Thyroid gland (tissue), 4 donors: ENCODE measurements around the gene FLT3. TPM values are rescaled to one million over a fixed set of nuclear protein-coding genes. Genes with fewer than 3 reads are reported as not detected.

Experiments used
- DNase-seq, 2 donors: peaks; one replicate each; pipeline ENCODE4 v3.0.0-alpha.2; 2019
- H3K27ac ChIP-seq, 3 donors: fragments of 200-600 bp; sonication (generic); 1 replicate in 2 of 3; 2 replicates in 1 of 3; pipeline ENCODE4 v1.5.1; 2016 to 2019; ENCODE audit warnings: mild to moderate bottlenecking in 1 of 3, moderate library complexity in 1 of 3
- H3K27me3 ChIP-seq: fragments of 200-600 bp; sonication (generic); one replicate; pipeline ENCODE4 v1.5.1; 2019
- H3K36me3 ChIP-seq, 2 donors: fragments of 200-600 bp; sonication (generic); one replicate each; pipeline ENCODE4 v1.5.1; 2016 to 2019
- H3K4me1 ChIP-seq, 2 donors: fragments of 200-600 bp; sonication (generic); one replicate each; pipeline ENCODE4 v1.5.1; 2017 to 2019
- H3K4me3 ChIP-seq, 3 donors: fragments of 200-600 bp; sonication (generic); replicated peaks in 1 of 3; 1 replicate in 2 of 3; 2 replicates in 1 of 3; pipeline ENCODE4 v1.5.1; 2016; ENCODE audit warnings: mild to moderate bottlenecking in 1 of 3
- H3K9me3 ChIP-seq: fragments of 200-600 bp; sonication (generic); one replicate; pipeline ENCODE4 v1.5.1; 2017
- POLR2A ChIP-seq, 2 donors: fragments of 450-650 bp; IDR thresholded peaks; one replicate each; pipeline ENCODE4 v1.6.1; 2017; ENCODE audit warnings: antibody characterized with exemption in 2 of 2, mild to moderate bottlenecking in 2 of 2, moderate library complexity in 1 of 2
- WGBS, 2 donors: methylation state at CpG; one replicate each; pipeline ENCODE4 v1.1.5; 2017; 5-methylcytosine and 5-hydroxymethylcytosine counted together
- intact Hi-C: fragments of 100-400 bp; cut with DNase I; formaldehyde crosslinking; loops from one replicate; pipeline ENCODE4 v1.15.1; 2023
- total RNA-seq, 4 donors: library from RNA; depleted of rRNA; stranded (reverse); fragments of >200 nt; gene quantifications; one replicate each; pipeline ENCODE4 v1.2.3, GENCODE V29; 2016
- TF ChIP-seq, protein P1 (sequence below), 6 experiments: fragments of 200-600 bp in 3 of 6; fragments of 450-650 bp in 3 of 6; sonication (generic) in 3 of 6; IDR thresholded peaks; one replicate each; pipeline ENCODE4 v1.5.1; 2016 to 2019; ENCODE audit warnings: antibody characterized with exemption in 6 of 6, mild to moderate bottlenecking in 2 of 6, inconsistent platforms in 1 of 6, moderate library complexity in 1 of 6

Gene FLT3
- total RNA-seq, 4 donors from 2014 or later, result 0.11 to 1.2 (median 0.68) TPM

DNA sequence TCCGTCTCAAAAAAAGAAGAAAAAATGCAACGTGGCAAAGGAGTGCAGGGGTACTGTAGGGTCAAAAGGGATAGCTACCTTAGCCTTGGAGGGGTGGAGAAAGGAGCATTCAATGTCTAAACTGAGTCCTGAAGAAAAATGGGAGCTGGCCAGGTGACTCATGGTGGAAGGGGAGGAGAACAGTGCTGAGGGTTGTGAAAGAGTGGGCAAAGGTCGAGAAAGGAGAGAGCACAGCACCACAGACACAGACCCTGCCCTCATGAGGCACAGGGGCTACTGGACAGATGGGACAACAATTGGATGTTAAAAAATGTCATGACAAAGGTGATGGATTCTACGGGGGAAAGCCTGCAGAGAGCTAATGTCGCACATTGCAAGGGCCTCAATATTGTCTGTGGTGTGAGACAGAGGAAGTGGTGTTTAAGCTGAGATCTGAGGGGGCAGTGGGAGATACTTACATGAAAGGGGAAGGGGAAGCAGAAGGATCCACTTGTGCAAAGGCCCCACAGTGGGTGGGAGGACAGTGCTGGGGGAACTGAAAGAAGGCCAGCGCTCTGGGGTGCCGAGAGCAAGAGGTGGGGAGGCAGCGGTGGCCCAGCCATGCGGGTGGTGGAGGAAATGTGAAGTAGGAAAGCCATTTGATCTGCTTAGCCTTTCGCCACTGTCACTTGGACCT lies 69.0 kb downstream of the FLT3 start:
- Histone ChIP-seq H3K27ac (no peak overlapping the region), H3K27me3 (no peaks in the 10 kb centered on the region), H3K4me1 (no peaks in the 10 kb centered on the region), H3K9me3 (no peaks in the 10 kb centered on the region), H3K36me3 (no peaks in the 10 kb centered on the region), H3K4me3 (no peak overlapping the region)
- DNase-seq, result no peak
- 83 to 86% methylated on average over 10 of the region's 10 CpGs for whole genome bisulfite sequencing, 2 donors
- intact Hi-C loops, result no loop called here
- TF ChIP-seq, protein P1, sequence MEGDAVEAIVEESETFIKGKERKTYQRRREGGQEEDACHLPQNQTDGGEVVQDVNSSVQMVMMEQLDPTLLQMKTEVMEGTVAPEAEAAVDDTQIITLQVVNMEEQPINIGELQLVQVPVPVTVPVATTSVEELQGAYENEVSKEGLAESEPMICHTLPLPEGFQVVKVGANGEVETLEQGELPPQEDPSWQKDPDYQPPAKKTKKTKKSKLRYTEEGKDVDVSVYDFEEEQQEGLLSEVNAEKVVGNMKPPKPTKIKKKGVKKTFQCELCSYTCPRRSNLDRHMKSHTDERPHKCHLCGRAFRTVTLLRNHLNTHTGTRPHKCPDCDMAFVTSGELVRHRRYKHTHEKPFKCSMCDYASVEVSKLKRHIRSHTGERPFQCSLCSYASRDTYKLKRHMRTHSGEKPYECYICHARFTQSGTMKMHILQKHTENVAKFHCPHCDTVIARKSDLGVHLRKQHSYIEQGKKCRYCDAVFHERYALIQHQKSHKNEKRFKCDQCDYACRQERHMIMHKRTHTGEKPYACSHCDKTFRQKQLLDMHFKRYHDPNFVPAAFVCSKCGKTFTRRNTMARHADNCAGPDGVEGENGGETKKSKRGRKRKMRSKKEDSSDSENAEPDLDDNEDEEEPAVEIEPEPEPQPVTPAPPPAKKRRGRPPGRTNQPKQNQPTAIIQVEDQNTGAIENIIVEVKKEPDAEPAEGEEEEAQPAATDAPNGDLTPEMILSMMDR (IDR thresholded peaks at IDR 0.05), result no peak
- no peak for TF ChIP-seq POLR2A (IDR thresholded peaks at IDR 0.05)

DNA sequence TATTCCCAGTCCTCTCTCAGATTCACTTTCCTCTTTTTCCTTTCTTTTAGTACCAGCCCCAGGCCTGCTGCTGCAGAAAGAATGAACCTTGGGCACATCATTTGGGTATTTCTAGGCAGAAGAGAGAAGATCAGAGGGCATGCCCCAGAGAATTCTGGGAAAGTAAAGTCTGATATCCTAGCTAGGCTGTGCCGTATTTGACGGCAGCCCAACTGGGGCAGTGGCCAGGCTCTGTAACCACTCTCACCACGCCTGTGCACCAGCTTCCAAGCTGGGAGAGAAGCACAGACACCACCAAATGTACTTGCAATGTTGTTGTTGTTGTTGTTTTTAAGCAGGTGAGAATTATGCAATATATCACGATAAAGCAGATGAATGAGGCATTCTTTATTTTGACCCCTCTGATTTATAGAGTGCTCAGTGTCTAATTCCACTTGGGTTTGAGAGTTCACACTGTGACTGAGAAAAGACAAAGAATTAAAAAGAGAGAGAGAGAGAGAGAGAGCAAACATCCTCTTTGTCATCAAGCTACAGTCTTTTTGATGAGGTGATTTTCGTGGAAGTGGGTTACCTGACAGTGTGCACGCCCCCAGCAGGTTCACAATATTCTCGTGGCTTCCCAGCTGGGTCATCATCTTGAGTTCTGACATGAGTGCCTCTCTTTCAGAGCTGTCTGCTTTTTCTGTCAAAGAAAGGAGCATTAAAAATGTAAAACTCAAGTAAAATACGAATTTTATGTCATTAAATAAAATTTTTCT lies 72.6 kb downstream of the FLT3 start:
- intact Hi-C loops, result no loop called here
- Histone ChIP-seq H3K27me3 (no peaks in the 10 kb centered on the region), H3K27ac (no peak overlapping the region), H3K4me3 (no peak overlapping the region), H3K9me3 (no peaks in the 10 kb centered on the region), H3K4me1 (peaks cover 8 to 11% of the 10 kb centered on the region in 2 donors), H3K36me3 (no peaks in the 10 kb centered on the region)
- 80 to 88% methylated on average over 8 of the region's 8 CpGs for WGBS, 2 donors
- no peak for DNase-seq
- no peak for TF ChIP-seq POLR2A (IDR thresholded peaks at IDR 0.05)
- TF ChIP-seq, protein P1 (IDR thresholded peaks at IDR 0.05), result no peak

DNA sequence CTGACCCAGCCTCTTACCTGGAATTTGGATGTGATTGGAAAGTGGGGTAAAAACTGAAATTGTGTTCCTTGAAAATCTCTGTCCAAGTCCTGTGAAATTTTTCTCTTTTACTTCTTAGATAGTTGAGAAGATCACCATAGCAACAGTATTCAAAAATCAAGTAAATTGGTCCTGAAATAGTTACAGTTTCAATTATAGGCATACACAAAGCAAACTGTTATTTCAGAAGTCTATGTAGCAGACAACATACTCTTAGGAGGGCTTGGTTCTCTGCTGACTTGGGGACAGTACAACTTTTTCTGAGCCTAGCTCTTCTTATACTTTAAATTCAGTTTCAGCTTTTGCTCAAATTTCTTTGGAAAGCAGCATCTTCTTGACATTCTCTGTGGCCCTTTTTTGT lies 73.3 kb downstream of the FLT3 start:
- Histone ChIP-seq H3K36me3 (no peaks in the 10 kb centered on the region), H3K27ac (no peak overlapping the region), H3K4me3 (no peak overlapping the region), H3K9me3 (no peaks in the 10 kb centered on the region), H3K27me3 (no peaks in the 10 kb centered on the region), H3K4me1 (peaks cover 11 to 18% of the 10 kb centered on the region in 2 donors)
- DNase-seq, result no peak
- intact Hi-C loops, result no loop called here
- no peak for TF ChIP-seq POLR2A (IDR thresholded peaks at IDR 0.05)
- TF ChIP-seq, protein P1 (IDR thresholded peaks at IDR 0.05), result no peak

DNA sequence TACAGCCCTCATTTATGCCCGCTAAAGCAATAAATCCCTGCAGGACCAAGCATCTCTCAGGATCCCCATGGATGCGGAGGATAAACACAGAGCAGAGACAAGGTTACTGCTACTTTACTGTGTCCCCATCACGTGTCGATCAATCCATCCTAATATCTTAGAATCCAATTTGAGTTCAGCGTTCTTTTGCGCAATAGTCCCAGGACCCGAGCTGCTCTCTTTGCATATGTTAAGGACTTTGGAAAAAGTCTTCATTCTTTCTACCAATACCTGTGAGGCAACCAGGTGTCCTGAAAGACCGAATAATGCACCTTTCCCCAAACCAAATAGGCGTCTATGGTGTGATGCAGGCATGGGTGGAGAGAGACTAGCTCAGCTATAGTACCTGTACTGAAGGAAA lies 73.9 kb downstream of the FLT3 start:
- peaks cover 11 to 18% of the 10 kb centered on the region in 2 donors for H3K4me1 ChIP-seq
- H3K36me3 ChIP-seq, result no peaks in the 10 kb centered on the region
- intact Hi-C loops, result no loop called here
- H3K27ac ChIP-seq, result no peak overlapping the region
- H3K4me3 ChIP-seq, result no peak overlapping the region
- no peak for TF ChIP-seq POLR2A (IDR thresholded peaks at IDR 0.05)
- TF ChIP-seq, protein P1 (IDR thresholded peaks at IDR 0.05), result no peak
- no peaks in the 10 kb centered on the region for H3K27me3 ChIP-seq
- DNase-seq, result no peak
- H3K9me3 ChIP-seq, result no peaks in the 10 kb centered on the region
- 88 to 93% methylated on average over 9 of the region's 9 CpGs for WGBS, 2 donors
